ENCODE measurements around the gene TRAPPC3L.

TRAPPC3L gene

DNA sequence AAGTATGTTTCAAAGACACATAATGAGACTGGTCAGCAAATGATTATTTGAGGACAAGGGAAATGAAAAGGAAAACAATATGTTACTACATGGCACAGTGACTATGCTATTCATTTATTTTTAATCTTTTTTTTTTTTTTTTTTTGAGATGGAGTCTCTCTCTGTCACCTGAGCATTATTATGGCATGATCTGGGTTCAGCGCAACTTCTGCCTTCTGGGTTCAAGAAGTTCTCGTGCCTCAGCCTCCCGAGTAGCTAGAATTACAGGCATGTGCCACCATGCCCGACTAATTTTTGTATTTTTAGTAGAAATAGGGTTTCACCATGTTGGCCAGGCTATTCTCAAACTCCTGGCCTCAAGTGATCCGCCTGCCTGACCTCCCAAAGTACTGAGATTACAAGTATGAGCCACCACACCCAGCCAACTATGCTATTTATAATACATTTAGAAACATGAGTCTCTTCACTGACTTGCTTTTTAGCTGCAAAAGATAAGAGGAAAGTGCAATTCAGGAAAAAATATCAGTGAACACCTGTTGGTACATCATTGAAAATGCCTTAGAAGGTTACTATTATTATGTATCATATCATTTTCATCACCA, 11.4 kb upstream of the TRAPPC3L start:
- DNase-seq, result no peak

GRCh38 chr6:116556065-116556464, 10.6 kb upstream of the TRAPPC3L start:
- no peak for DNase-seq

- DNase-seq, result no peak
Measured at GRCh38 chr6:116553451-116553850, 8.0 kb upstream of the TRAPPC3L start, which contains the start of gene CALHM4. Gene CALHM4, plus strand, starts transcription at chr6:116553751. Its CDS starts 43 bp downstream, at chr6:116553794.

- no peak for DNase-seq
Measured at GRCh38 chr6:116550796-116551195, 5.3 kb upstream of the TRAPPC3L start.

DNA sequence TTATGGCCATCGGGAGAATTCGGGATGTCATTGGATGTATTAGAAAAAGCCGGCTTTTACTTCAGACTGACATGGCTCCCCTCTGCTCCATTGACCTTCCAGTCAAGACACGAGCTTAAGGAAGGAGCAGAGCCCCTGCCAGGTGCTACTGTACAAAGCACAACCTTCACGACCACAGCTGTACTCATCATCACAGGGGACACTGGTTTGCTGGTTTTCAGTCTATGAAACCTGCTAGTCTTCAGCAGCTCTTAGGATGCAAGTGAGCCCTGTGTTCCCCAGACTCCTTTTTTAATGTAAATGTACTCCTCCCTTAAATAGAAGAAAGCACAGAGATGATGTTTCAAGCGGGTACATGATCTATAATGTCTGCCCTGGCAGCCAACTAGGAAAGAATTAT, 1.9 kb upstream of the TRAPPC3L start:
- DNase-seq, result no peak

DNA sequence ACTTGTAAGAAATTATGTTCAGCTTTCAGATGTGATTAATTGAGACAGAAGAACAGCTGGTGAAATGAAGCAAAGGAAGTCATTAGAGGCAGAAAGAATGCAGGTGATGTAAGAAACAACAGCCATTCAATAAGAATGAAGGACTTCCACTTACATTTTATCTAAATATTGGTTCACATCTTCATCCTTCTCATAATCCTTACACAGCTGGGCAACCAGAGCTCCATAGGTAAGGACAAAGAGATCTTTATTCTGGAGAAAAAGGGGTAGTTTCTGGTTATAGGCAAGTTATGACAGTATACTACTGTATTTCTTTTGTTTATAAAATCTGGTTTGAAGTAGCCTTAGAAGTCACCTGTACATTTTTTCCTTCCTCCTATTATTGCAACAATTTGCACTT, 2.3 kb downstream of the TRAPPC3L start:
- DNase-seq, result no peak

DNA sequence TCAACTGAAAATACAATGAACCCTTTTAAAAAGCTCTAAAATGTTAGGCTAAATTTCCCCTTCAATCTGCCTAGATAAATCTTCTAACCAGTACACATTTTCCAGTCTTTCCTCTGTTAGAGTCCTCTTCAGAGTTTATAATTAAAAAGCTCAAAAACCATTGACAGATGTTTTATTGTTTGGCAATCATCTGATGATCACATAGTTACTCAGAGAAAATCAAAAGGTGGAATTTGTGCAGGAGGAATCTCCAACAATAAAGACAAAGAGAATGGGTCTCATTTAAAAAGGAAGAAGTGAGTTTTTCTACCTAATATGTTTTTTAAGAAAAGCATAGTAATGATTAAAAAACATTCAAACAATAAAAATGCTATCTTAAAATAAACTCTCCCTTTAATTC, 3.1 kb downstream of the TRAPPC3L start:
- no peak for DNase-seq

DNA sequence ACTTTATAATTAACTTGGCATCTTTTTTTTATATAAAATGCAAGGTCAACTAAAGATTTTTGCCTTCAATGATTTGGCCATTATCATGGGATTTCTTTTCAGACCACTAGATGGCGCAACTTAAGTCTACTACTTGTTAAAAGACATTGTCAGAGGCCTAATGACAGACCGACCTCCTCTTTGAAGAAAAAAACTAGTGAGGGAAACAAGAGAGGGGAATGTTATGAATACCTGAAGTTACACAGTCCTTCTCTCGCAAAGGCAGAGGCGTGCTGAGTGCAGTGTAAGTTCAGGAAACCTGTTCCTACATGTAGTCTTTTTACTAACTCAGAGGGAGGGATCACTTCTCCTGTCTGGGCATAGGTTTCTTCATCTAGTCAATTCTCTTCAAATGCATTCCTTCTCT, 9.3 kb downstream of the TRAPPC3L start:
- peak; percentile 44 for DNase-seq

DNA sequence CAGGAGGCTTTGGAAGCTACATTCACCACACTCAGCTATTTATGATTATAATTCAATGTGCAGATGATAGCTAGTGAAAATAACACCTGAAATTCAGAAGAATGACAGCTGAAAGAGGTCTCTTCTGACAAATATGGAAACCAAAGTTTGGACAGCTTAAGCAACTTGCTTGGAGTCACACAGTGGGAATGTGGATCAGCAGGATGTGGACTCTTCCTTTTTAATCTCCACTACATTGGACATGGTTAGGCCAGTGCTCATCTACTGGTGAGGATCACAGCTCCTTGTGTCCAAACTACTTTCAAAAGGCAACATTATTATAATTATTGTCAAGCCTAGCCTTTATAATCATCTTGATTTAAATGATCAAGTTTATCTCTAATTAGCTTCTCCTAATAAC, 10.4 kb downstream of the TRAPPC3L start:
- DNase-seq, result no peak

DNA sequence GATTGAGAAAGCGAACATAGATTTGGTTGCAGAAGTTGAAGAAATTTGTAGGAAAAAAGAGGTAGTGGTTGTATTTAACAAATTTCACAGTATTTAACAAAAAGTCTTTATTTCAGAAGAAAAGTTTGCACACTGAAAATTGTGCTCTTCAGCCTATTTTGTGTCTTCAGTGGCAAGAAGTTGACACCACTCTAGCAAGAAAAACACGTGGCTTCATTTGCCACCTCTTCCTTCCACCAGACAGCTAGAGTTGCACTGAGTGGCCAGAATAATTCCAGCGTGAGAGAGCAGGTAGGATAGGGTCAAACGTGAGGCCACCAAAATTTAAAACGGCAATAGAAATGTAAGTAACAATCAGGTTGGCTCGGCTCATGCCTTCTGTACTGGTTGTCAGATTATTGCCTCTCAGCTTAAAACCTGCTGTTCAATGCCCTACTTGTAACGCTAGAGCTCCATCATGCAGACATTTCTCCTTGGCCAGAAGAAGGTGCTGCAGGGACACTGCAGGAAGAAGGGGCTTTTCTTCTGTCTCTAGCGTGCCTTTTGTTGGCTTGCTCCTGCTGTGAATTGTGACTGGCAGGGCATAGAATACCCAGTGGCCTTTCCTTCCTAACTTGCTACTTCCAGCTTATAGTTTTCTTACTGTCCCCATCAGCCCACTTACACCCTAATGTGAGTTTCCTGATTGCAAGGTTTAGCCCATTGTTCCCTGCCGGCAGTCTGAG, 12.1 kb downstream of the TRAPPC3L start:
- DNase-seq, result no peak

- DNase-seq, result peak; percentile 66
Measured at GRCh38 chr6:116531675-116532570, 13.6 kb downstream of the TRAPPC3L start.

DNA sequence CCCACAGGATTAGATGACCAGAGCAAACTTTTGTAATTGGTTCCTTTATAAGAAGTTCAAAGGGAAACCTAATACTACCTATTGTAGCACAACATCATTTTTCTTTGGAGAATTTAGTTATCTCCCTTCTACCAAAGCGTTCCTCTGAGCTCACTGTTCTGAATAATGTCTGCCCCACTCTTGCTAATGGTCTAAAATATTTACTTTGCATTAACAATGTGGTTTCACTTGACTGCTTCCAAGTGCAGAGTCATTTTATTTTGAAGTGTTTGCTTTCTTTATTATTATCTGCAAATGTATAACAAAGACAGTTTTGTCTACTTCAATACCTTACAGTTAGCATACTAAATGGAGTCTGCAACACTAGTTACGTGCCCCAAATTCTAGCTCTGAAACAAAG, 15.0 kb downstream of the TRAPPC3L start:
- no peak for DNase-seq

- DNase-seq, result no peak
Measured at GRCh38 chr6:116529466-116530290, 15.8 kb downstream of the TRAPPC3L start.

GRCh38 chr6:116528780-116529179, 16.7 kb downstream of the TRAPPC3L start:
- no peak for DNase-seq

DNA sequence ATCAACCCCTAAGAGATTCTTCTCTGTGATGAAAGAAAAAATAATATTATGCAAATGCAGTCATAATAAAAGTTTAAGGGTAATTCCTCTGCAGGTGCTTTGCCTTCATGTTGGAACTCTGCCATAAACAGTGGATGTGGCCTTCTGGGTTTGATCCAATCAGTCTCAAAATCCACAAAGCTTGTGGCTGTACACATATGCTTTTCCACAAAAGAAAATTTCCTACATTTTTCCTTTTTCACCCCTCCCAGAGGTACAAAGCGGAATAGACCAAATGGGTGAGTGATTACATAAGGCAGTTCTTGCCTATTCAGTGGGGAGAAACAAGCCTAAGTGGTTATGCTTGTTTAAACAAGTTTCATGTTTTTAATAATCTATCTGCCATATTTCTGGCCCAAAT, 17.4 kb downstream of the TRAPPC3L start:
- no peak for DNase-seq

GRCh38 chr6:116524236-116524635, 21.2 kb downstream of the TRAPPC3L start:
- DNase-seq, result no peak

GRCh38 chr6:116522896-116523295, 22.6 kb downstream of the TRAPPC3L start:
- no peak for DNase-seq

DNA sequence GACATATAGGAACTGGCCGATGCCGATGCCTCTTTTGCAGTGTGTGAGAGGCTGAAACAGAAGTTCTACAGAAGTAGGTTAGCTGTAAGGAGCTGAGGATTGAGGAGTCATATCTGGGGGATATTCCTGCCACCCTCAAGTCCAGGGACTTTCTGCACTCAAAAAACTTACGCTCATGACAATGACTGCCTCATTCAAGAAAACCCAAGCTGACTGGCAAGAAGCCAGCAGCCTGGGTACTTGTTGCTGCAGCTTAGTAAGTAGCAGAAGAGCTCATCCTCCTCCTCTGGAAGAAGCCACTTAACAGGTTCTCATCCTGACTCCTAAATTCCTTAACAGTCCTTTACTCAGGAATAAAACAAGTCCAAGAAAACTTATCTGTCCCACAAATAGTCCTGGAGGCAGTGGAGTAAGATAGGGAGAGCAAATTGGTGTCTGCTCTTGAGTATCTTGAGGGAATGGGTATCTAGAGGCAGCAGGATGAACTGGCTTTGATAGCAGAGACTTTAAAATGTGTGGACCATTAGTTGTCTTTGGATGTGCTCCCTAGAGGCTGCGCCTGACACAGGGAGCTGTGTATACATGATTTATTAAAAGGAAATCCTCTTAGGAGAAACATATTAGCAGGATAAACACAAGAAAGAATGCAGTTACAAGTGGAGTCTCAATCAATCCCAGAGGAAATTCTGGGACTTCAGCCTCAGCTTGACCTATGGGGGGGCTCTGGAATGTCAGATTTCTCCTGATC, 26.7 kb downstream of the TRAPPC3L start:
- no peak for DNase-seq

GRCh38 chr6:116515141-116515540, 30.3 kb downstream of the TRAPPC3L start:
- no peak for DNase-seq

DNA sequence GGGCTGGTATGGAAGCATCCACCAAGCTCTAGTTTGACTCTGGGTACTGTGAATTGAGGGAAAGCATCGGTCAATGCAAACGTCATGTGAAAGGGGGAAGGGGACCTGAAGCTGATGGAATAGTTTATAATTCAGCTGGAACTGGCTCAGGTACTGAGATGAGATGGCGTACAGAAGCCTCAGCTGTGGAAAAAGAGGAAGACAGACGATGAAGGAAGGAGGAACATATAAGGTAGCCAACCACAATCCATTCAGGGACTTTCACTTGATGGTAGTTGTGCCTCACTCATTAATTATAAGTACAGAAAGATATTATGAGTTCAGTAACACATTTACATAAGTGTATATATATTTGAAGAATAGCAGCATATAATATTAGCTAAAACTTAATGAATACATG, 31.4 kb downstream of the TRAPPC3L start:
- DNase-seq, result no peak

DNA sequence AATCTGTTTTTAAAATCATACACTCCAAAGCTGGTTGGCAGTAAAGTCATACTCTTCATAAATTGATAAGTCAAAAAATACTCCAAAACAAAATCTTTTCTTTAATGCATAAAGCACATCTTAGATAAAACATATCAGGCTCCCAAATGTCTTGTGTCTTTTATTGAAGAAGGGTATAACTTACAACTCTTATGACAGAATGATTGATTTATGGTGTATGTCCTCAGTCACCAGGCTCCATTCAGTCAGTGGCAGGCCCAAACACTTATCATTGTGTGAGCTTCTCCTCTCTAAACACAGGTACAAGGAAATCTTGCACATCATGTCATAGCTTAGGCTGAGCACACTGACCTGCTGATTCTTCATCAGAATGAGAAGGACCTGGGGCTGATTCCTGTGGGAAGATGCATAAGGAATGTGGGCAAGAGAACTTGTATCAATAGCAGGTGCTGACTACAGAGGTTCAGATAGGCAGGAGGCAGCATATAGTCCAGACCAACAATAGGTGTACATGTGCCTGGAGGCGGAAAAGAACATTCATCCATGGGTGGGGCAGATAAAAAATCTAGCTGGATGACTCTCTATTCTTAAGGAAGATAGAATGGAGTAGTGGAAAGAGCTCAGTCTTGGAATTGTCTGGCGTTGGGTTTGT, 32.1 kb downstream of the TRAPPC3L start:
- no peak for DNase-seq

Measured in central memory CD4-positive, alpha-beta T cell (primary cell).